Gastrocnemius medialis (tissue), 4 donors: Measurements from ENCODE around the gene MRPL2.

Source experiments
- POLR2A ChIP-seq, 2 donors: fragments of 450-650 bp; IDR thresholded peaks; one replicate each; pipeline ENCODE4 v1.6.1; 2017; ENCODE audit warnings: antibody characterized with exemption in 2 of 2, mild to moderate bottlenecking in 2 of 2, moderate library complexity in 2 of 2
- TF ChIP-seq, protein P1 (sequence below), 5 experiments: fragments of 450-650 bp in 3 of 5; fragments of 200-600 bp in 2 of 5; sonication (generic) in 2 of 5; IDR thresholded peaks in 4 of 5; conservative IDR thresholded peaks in 1 of 5; 1 replicate in 4 of 5; 2 replicates in 1 of 5; pipeline ENCODE4 v1.5.1; 2016 to 2019; ENCODE audit warnings: antibody characterized with exemption in 5 of 5, mild to moderate bottlenecking in 3 of 5, moderate library complexity in 3 of 5

DNA sequence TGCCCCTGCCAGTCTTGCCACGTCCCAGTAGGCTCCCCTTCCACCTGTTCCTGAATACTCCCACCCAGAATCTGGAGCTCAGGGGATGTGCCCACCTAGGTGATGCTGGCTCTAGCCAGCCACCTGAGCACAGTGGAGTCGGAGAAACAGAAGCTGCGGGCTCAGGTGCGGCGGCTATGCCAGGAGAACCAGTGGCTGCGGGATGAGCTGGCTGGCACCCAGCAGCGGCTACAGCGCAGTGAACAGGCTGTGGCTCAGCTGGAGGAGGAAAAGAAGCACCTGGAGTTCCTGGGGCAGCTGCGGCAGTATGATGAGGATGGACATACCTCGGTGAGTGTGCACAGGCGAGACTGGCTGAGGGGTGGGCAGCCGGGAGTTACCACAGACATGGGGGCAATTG, 3.6 kb upstream of the MRPL2 start:
- TF ChIP-seq, protein P1, sequence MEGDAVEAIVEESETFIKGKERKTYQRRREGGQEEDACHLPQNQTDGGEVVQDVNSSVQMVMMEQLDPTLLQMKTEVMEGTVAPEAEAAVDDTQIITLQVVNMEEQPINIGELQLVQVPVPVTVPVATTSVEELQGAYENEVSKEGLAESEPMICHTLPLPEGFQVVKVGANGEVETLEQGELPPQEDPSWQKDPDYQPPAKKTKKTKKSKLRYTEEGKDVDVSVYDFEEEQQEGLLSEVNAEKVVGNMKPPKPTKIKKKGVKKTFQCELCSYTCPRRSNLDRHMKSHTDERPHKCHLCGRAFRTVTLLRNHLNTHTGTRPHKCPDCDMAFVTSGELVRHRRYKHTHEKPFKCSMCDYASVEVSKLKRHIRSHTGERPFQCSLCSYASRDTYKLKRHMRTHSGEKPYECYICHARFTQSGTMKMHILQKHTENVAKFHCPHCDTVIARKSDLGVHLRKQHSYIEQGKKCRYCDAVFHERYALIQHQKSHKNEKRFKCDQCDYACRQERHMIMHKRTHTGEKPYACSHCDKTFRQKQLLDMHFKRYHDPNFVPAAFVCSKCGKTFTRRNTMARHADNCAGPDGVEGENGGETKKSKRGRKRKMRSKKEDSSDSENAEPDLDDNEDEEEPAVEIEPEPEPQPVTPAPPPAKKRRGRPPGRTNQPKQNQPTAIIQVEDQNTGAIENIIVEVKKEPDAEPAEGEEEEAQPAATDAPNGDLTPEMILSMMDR (IDR thresholded peaks at IDR 0.05 in 4 of 5, conservative IDR thresholded peaks at IDR 0.05 in 1 of 5), result no peak
- no peak for TF ChIP-seq POLR2A (IDR thresholded peaks at IDR 0.05)
